Left lung (tissue), 10 donors: ENCODE measurements around the gene ABTB2. TPM values are rescaled to one million over a fixed set of nuclear protein-coding genes. Genes with fewer than 3 reads are reported as not detected.

ENCODE experiments used
- ATAC-seq: fragments of 200-7000 bp; cut with Tn5 transposase; one replicate; pipeline ENCODE4 v1.9.1; 2020; ENCODE audit warnings: moderate library complexity
- DNase-seq, 4 donors: peaks; one replicate each; pipeline ENCODE4 v3.0.0-alpha.2; 2013 to 2020
- H3K27ac ChIP-seq, 2 donors: fragments of 200-600 bp; sonication (generic) in 1 of 2; one replicate each; pipeline versions ENCODE4 v1.5.0 to v1.8.0; 2020 to 2021
- H3K27me3 ChIP-seq, 2 donors: fragments of 200-600 bp; sonication (generic) in 1 of 2; one replicate each; pipeline versions ENCODE4 v1.5.0 to v1.8.0; 2020 to 2021
- H3K36me3 ChIP-seq, 2 donors: fragments of 200-600 bp; sonication (generic) in 1 of 2; one replicate each; pipeline versions ENCODE4 v1.5.0 to v1.8.0; 2020 to 2021
- H3K4me1 ChIP-seq, 2 donors: fragments of 200-600 bp; one replicate each; pipeline ENCODE4 v1.8.0; 2021
- H3K4me3 ChIP-seq, 2 donors: fragments of 200-600 bp; sonication (generic) in 1 of 2; one replicate each; pipeline versions ENCODE4 v1.5.0 to v1.8.0; 2020 to 2021; ENCODE audit warnings: mild to moderate bottlenecking in 1 of 2
- H3K9me3 ChIP-seq, 2 donors: fragments of 200-600 bp; sonication (generic) in 1 of 2; one replicate each; pipeline versions ENCODE4 v1.5.0 to v1.8.0; 2020 to 2021
- intact Hi-C, 2 donors: fragments of 100-400 bp; cut with DNase I; formaldehyde crosslinking; loops; one replicate each; pipeline versions ENCODE4 v1.11.2 to v1.14.2; 2022
- polyA plus RNA-seq, 6 donors: library from polyadenylated mRNA; unstranded; fragments of 120-200 nt; gene quantifications; one replicate each; pipeline ENCODE4 v1.2.1, GENCODE V29; 2013; ENCODE audit not compliant: insufficient read length in 6 of 6
- total RNA-seq, 2 donors: library from RNA; stranded (reverse); fragmentation: NEBNext Ultra II Directional; extraction: Animal tissue kit (Norgen Biotek cat#: 25700); gene quantifications; one replicate each; pipeline ENCODE4 v1.2.1, GENCODE V29; 2021
- TF ChIP-seq, protein P1 (sequence below), 2 donors: fragments of 200-600 bp; sonication (generic) in 1 of 2; IDR thresholded peaks; one replicate each; pipeline versions ENCODE4 v1.5.0 to v1.8.0; 2021; ENCODE audit warnings: antibody characterized with exemption in 2 of 2
- donor health status: DM: no; HTN: yes; CAD: no.
- donor health status: DM: no; HTN: no; CAD: no.

Gene ABTB2
- total and polyA plus RNA-seq, 8 donors = 2.4 to 6.9 (median 4.8) TPM

DNA sequence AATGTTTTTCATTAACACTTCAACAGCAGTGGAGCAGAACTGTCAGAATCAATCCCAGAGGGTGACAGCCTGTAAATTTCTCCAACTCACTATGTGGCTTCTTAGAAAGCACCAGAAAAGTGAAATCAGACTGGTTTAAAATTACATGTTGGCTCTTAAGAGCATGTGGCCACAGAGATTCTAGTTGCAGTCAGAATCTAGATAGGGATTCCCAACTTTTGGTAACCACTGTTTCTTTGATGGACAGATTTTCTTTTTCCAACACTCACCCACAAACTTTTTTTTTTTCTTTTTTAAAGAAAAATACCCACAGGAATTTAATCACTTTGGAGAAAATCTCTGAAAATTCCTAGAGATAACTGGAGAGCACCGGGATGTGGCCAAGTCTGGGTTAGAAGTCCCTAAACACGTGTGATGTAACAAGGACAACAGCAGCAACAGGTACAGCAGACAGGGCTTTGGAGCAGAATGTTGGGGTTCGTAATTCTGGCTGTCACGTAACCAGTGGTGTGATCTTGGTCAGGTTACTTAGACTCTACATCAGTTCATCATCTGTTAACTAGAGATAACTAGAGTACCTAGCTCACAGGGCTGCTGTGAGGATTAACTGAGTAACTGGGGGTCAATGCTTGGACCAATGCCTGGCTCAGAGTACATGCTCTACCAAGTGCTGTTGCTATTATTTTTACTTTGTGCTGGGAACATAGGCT is 152.3 kb downstream of the ABTB2 start:
- intact Hi-C loops = no loop called here
- Histone ChIP-seq H3K4me1 (peaks cover 0 to 17% of the 10 kb centered on the region in 2 donors), H3K9me3 (no peaks in the 10 kb centered on the region), H3K4me3 (no peak overlapping the region), H3K36me3 (no peaks in the 10 kb centered on the region), H3K27ac (no peak overlapping the region), H3K27me3 (no peaks in the 10 kb centered on the region)
- ATAC-seq (no peak), DNase-seq (no peak)
- TF ChIP-seq, protein P1, sequence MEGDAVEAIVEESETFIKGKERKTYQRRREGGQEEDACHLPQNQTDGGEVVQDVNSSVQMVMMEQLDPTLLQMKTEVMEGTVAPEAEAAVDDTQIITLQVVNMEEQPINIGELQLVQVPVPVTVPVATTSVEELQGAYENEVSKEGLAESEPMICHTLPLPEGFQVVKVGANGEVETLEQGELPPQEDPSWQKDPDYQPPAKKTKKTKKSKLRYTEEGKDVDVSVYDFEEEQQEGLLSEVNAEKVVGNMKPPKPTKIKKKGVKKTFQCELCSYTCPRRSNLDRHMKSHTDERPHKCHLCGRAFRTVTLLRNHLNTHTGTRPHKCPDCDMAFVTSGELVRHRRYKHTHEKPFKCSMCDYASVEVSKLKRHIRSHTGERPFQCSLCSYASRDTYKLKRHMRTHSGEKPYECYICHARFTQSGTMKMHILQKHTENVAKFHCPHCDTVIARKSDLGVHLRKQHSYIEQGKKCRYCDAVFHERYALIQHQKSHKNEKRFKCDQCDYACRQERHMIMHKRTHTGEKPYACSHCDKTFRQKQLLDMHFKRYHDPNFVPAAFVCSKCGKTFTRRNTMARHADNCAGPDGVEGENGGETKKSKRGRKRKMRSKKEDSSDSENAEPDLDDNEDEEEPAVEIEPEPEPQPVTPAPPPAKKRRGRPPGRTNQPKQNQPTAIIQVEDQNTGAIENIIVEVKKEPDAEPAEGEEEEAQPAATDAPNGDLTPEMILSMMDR (IDR thresholded peaks at IDR 0.05) = no peak

DNA sequence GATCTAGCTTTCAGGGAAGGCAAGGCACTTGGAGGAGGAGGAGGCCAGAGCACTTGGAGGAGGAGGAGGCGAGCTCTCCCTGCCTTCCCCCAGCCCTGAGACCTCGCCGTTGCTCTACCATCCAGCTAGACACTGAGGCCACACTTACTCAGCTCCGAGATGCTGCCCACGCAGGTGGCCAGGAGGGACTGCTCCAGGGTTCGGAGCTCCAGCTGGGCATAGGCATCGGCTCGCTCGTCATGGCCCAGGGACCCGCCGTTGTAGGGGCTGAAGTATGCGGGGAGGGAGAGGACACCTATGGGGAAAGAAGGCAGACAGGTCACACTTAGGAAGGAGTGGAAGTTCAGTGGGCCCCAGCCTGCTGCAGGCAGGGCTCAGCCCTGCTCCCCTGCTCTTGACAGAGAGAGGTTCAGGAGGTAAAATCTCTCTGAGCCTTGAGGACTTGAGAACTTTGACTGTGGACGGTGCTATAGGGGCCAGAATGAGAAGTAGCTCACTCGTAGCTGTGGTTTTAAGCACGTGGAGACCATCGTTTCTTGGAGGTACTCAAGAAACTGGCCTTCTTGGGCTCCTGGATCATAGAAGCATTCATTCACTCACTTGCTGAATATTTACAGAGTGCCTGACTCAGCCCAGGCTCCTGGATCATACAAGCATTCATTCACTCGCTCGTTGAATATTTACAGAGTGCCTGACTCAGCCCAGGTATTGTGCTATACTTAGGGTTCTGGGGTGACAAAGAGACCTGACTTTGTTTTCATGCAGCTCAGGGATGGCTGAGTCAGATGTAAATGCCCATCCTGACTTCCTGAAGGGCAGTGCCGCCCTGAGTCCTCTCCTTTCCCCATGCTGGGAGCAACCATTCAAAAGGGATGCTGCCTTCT is 153.2 kb downstream of the ABTB2 start:
- no peak overlapping the region for H3K4me3 ChIP-seq
- no peak overlapping the region for H3K27ac ChIP-seq
- H3K36me3 ChIP-seq = no peaks in the 10 kb centered on the region
- intact Hi-C loops = no loop called here
- ATAC-seq (peak; percentile 91), DNase-seq (no peak)
- TF ChIP-seq, protein P1 (IDR thresholded peaks at IDR 0.05) = no peak
- H3K4me1 ChIP-seq = peaks cover 0 to 17% of the 10 kb centered on the region in 2 donors
- no peaks in the 10 kb centered on the region for H3K27me3 ChIP-seq
- no peaks in the 10 kb centered on the region for H3K9me3 ChIP-seq

DNA sequence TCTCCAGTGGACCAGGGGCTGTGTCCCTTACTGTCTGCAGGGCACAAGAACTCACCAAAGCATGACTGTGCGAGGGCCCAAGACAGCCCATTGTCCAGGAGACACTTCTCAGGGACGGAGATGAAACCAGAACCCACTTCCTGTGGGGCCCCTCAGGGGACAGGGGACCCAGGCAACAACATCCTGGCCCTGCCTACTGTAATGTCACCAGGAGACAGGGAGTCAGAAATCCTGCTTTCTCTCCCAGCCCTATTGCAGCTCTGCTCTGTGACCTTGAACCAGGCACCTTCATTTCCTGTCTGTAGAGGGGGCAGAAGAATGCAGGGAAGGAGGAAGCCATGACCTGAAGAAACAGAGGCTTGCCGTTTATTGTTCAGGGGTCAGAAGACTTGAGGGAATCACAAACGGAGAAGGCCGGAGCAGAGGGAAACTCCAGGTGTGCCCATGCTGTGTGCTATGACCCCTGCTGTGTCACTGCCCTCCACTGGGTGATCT is 154.4 kb downstream of the ABTB2 start:
- ATAC-seq (no peak), DNase-seq (no peak)
- Histone ChIP-seq H3K36me3 (no peaks in the 10 kb centered on the region), H3K4me3 (no peak overlapping the region), H3K27me3 (no peaks in the 10 kb centered on the region), H3K4me1 (peaks cover 0 to 17% of the 10 kb centered on the region in 2 donors), H3K27ac (no peak overlapping the region), H3K9me3 (no peaks in the 10 kb centered on the region)
- intact Hi-C loops = no loop called here
- TF ChIP-seq, protein P1 (IDR thresholded peaks at IDR 0.05) = no peak

DNA sequence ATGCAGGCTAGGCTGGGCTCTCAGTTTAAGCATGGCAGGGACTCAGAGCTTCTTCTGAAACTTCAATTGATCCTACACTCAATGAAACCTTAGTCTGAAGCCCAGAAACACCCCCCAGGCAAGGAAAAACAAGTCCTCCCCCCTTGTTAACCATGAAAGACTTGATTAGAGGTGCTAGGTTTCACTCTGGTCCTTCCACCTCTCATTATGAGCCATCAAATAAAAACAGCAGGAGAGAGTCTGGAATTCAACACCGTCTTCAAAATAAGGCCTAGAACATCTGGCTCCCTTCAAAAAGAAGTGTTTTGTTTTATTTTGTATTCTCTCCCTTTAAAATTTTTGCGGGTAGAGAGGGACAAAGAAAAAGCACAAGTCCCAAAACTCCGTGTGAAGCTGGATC is 156.7 kb downstream of the ABTB2 start:
- Histone ChIP-seq H3K9me3 (no peaks in the 10 kb centered on the region), H3K27ac (no peak overlapping the region), H3K27me3 (no peaks in the 10 kb centered on the region), H3K36me3 (no peaks in the 10 kb centered on the region), H3K4me1 (no peaks in the 10 kb centered on the region), H3K4me3 (no peak overlapping the region)
- intact Hi-C loops = no loop called here
- DNase-seq (no peak), ATAC-seq (no peak)
- TF ChIP-seq, protein P1 (IDR thresholded peaks at IDR 0.05) = no peak

DNA sequence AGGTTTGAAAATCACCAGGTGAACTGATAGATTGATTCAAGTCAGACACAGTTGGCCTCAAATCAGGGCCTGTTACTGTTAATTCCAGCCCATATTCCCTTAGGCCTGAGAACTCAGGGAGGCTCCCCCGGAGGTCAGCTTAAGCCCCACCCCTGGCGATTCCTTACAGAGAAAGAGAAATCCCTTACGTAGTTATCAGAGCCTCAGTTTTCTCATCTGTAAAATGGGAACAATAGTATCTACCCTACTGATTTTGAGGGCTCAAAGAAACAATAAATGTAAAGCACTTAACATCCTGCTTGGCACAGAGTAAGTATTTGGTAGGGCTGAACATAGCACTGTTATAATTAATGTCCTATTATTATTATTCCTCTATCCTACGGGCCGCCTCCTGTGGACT is 158.3 kb downstream of the ABTB2 start:
- H3K27me3 ChIP-seq = no peaks in the 10 kb centered on the region
- TF ChIP-seq, protein P1 (IDR thresholded peaks at IDR 0.05) = no peak
- DNase-seq (no peak), ATAC-seq (no peak)
- H3K27ac ChIP-seq = no peak overlapping the region
- no peaks in the 10 kb centered on the region for H3K9me3 ChIP-seq
- no peaks in the 10 kb centered on the region for H3K36me3 ChIP-seq
- H3K4me1 ChIP-seq = no peaks in the 10 kb centered on the region
- intact Hi-C loops = no loop called here
- no peak overlapping the region for H3K4me3 ChIP-seq
